Measurements from ENCODE around the gene C2orf69. TPM values are rescaled to one million over a fixed set of nuclear protein-coding genes. Genes with fewer than 3 reads are reported as not detected.
"Not testable (repeated sequence)": the region's sequence is repeated elsewhere in the genome, so short reads cannot be mapped to it uniquely, and the experiment has no call there.

The C2orf69 gene
- total RNA-seq, 1 donor, result 20.3 TPM

DNA sequence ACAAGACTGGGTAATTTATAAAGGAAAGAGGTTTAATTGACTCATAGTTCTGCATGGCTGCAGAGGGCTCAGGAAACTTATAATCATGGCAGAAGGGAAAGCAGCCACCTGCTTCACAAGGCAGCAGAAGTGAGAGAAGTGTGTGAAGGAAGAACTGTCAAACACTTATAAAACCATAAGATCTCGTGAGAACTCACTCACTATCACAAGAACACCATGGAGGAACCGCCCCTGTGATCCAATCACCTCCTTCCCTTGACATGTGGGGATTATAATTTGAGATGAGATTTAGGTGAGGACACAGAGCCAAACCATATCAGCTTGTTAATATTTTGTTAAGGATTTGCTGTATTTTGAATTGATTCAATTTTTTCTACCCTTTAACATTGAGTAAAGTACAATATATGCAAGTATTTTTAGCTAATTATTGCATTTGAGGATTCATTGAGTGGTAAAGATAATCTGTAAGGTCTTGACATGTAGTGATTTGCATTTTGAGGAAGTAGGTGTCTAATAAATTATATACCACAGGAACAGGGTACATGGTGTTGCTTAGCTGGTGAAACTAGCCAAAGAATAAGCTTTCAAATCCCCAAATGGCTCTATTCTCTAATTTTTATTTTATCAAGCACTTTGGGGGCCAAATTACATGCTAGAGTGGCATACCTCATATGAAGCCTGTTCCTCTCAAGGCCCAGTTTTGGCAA, 3.9 kb upstream of the C2orf69 start:
- H3K79me2 ChIP-seq (ENCODE audit: insufficient read depth, low read length), result peaks cover 10% of the 10 kb centered on the region
- peaks cover 3% of the 10 kb centered on the region for H4K20me1 ChIP-seq (ENCODE audit: insufficient read depth, low read length)
- H3K4me1 ChIP-seq (ENCODE audit: insufficient read depth, low read length), result peaks cover 2% of the 10 kb centered on the region
- DNase-seq (ENCODE audit: insufficient read length, low spot score, missing footprints), result no peak
- H3K9me3 ChIP-seq (ENCODE audit: low read depth, low read length), result no peaks in the 10 kb centered on the region
- TF ChIP-seq, protein P1, sequence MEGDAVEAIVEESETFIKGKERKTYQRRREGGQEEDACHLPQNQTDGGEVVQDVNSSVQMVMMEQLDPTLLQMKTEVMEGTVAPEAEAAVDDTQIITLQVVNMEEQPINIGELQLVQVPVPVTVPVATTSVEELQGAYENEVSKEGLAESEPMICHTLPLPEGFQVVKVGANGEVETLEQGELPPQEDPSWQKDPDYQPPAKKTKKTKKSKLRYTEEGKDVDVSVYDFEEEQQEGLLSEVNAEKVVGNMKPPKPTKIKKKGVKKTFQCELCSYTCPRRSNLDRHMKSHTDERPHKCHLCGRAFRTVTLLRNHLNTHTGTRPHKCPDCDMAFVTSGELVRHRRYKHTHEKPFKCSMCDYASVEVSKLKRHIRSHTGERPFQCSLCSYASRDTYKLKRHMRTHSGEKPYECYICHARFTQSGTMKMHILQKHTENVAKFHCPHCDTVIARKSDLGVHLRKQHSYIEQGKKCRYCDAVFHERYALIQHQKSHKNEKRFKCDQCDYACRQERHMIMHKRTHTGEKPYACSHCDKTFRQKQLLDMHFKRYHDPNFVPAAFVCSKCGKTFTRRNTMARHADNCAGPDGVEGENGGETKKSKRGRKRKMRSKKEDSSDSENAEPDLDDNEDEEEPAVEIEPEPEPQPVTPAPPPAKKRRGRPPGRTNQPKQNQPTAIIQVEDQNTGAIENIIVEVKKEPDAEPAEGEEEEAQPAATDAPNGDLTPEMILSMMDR (IDR thresholded peaks at IDR 0.05; ENCODE audit: extremely low read depth, low read depth, low read length), result no peak
- H3K27me3 ChIP-seq (ENCODE audit: insufficient read depth, low read length), result no peaks in the 10 kb centered on the region
- no peaks in the 10 kb centered on the region for H3K36me3 ChIP-seq (ENCODE audit: insufficient read depth, low read length)
- no peak overlapping the region for H2AFZ ChIP-seq (ENCODE audit: low read length)
- no peak overlapping the region for H3K27ac ChIP-seq (ENCODE audit: low read depth, low read length)
- H3K4me2 ChIP-seq (ENCODE audit: insufficient read depth, low read length), result no peak overlapping the region
- H3K4me3 ChIP-seq (ENCODE audit: insufficient read depth, low read length), result no peak overlapping the region

DNA sequence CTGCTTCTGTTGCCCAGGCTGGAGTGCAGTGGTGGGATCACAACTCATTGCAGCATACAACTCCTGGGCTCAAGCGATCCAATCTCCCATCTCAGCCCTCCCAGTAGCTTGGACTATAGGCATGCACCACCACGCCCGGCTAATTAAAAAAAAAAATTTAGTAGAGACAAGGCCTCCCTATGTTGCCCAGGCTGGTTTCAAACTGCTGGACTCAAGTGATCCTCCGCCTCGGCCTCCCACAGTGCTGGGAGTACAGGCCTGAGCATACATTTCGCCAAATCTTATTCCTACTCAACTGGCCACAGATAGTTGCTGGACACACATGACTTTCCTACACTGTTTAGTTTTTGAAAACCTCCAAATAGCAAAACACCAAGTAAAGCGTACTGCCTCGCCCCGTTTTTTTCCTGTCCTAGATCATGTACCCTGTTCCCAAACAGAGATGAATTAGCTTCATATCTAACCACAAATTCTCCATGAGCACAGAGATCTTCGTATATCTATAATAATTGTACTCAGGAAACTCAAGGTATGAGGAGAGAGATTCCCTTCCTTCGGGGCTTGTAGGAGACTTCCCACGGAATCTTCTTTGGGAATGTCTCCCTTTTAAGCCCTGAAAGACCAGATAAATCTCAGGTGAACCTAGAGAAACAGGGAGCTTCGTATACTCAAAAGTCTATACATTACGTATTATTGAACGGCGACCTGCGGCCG, 598 bp upstream of the C2orf69 start:
- Histone ChIP-seq H2AFZ (ENCODE audit: low read length) (peak overlapping the region; percentile 84), H3K27ac (ENCODE audit: low read depth, low read length) (peak overlapping the region; percentile 41), H3K9me3 (ENCODE audit: low read depth, low read length) (no peaks in the 10 kb centered on the region), H3K27me3 (ENCODE audit: insufficient read depth, low read length) (no peaks in the 10 kb centered on the region), H3K4me3 (ENCODE audit: insufficient read depth, low read length) (peak overlapping the region; percentile 79), H3K36me3 (ENCODE audit: insufficient read depth, low read length) (no peaks in the 10 kb centered on the region), H3K4me2 (ENCODE audit: insufficient read depth, low read length) (peak overlapping the region; percentile 93), H3K79me2 (ENCODE audit: insufficient read depth, low read length) (peaks cover 38% of the 10 kb centered on the region), H4K20me1 (ENCODE audit: insufficient read depth, low read length) (peaks cover 13% of the 10 kb centered on the region), H3K4me1 (ENCODE audit: insufficient read depth, low read length) (peaks cover 16% of the 10 kb centered on the region)
- TF ChIP-seq, protein P1 (IDR thresholded peaks at IDR 0.05; ENCODE audit: extremely low read depth, low read depth, low read length), result no peak
- no peak for DNase-seq (ENCODE audit: insufficient read length, low spot score, missing footprints)

DNA sequence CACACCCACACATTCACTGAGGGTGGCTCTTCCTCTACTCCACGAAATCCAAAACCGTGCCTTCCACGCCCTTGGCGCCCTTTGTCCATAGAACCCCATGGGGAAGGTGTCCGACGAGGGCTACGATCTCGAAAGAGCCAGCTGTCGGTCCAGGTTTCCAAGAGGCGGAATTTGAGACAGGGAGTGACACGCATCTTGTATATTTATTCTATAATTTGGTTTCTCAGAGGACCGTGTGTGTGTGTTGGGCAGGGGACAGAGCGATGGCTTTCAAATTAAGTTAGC, 726 bp downstream of the C2orf69 start:
- Histone ChIP-seq H3K4me3 (ENCODE audit: insufficient read depth, low read length) (peak overlapping the region; percentile 79), H3K27me3 (ENCODE audit: insufficient read depth, low read length) (no peaks in the 10 kb centered on the region), H3K27ac (ENCODE audit: low read depth, low read length) (peak overlapping the region; percentile 94), H2AFZ (ENCODE audit: low read length) (peak overlapping the region; percentile 84), H3K4me2 (ENCODE audit: insufficient read depth, low read length) (peak overlapping the region; percentile 84), H3K79me2 (ENCODE audit: insufficient read depth, low read length) (peaks cover 51% of the 10 kb centered on the region), H4K20me1 (ENCODE audit: insufficient read depth, low read length) (peaks cover 13% of the 10 kb centered on the region), H3K36me3 (ENCODE audit: insufficient read depth, low read length) (peaks cover 3% of the 10 kb centered on the region), H3K9me3 (ENCODE audit: low read depth, low read length) (no peaks in the 10 kb centered on the region), H3K4me1 (ENCODE audit: insufficient read depth, low read length) (peaks cover 16% of the 10 kb centered on the region)
- TF ChIP-seq, protein P1 (IDR thresholded peaks at IDR 0.05; ENCODE audit: extremely low read depth, low read depth, low read length), result no peak
- no peak for DNase-seq (ENCODE audit: insufficient read length, low spot score, missing footprints)

DNA sequence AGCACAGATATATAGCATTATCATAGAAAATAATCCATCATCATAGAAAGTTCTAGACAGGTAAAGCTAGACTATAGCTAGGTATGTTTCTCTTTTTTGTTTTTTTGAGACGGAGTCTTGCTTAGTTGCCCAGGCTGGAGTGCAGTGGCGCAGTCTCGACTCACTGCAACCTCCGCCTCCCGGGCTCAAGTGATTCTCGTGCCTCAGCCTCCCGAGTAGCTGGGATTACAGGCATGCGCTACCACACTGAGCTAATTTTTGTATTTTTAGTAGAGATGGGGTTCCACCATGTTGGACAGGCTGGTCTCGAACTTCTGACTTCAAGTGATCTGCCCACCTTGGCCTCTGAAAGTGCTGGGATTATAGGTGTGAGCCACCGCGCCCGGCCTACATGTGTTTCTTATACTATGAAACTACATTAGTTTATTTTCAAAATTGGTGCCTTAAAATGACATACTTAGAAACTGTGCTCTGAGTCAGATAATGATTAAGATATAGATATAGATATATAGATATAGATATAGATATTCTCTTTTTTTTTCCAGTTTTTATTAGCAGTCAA, 1.5 kb downstream of the C2orf69 start:
- Histone ChIP-seq H3K4me3 (ENCODE audit: insufficient read depth, low read length) (peak overlapping the region; percentile 79), H3K27ac (ENCODE audit: low read depth, low read length) (peak overlapping the region; percentile 16)
- DNase-seq (ENCODE audit: insufficient read length, low spot score, missing footprints), result not testable (repeated sequence)

More for the DNA sequence above, 1.5 kb downstream of the C2orf69 start:
- Histone ChIP-seq H3K4me2 (ENCODE audit: insufficient read depth, low read length) (peak overlapping the region; percentile 84), H3K79me2 (ENCODE audit: insufficient read depth, low read length) (peaks cover 59% of the 10 kb centered on the region), H3K4me1 (ENCODE audit: insufficient read depth, low read length) (peaks cover 16% of the 10 kb centered on the region), H4K20me1 (ENCODE audit: insufficient read depth, low read length) (peaks cover 13% of the 10 kb centered on the region)
- not testable (repeated sequence) for H3K9me3 ChIP-seq (ENCODE audit: low read depth, low read length); H3K27me3 ChIP-seq (ENCODE audit: insufficient read depth, low read length); H2AFZ ChIP-seq (ENCODE audit: low read length); H3K36me3 ChIP-seq (ENCODE audit: insufficient read depth, low read length)
